ENCODE results near the gene NREP. TPM values are rescaled to one million over a fixed set of nuclear protein-coding genes. Genes with fewer than 3 reads are reported as not detected.

Gene NREP
- polyA plus RNA-seq, 3 donors: 16.6 to 23.6 (median 17.1) TPM

DNA sequence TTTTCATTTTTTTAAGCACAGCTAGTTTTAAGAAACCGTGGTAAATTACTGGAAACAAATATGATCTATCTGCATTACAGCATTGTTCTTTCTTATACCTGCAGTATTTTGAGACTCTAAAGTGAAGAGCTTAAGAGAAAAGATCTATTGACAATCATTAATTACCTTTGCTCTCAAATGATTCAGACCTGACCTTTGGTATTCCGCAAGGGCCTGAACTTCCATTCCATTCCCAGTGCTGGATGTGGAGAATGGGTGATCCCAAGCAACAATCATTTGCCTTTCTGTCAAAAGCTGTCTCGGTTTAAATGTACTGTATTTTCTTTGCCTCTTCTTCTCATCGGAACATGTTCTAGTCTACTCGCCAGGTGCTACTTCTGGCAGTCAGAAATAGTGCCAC, 18.9 kb downstream of the NREP start:
- Histone ChIP-seq H3K27ac (ENCODE audit: low read depth in 1 of 2, low read length in 2 of 2) (no peak overlapping the region), H3K4me2 (replicated peaks; ENCODE audit: extremely low read depth, low read length, poor library complexity, severe bottlenecking) (no peak overlapping the region), H3K79me2 (ENCODE audit: insufficient read depth, low read length) (no peaks in the 10 kb centered on the region), H3K4me3 (replicated peaks in 1 of 3; ENCODE audit: low read depth in 2 of 3, low read length in 3 of 3) (no peak overlapping the region), H3K36me3 (replicated peaks in 1 of 2; ENCODE audit: control insufficient read depth in 1 of 2, insufficient read depth in 2 of 2, low read length in 2 of 2) (peaks cover 2 to 29% of the 10 kb centered on the region in 2 donors), H4K20me1 (ENCODE audit: insufficient read depth, low read length) (no peaks in the 10 kb centered on the region), H3K9ac (ENCODE audit: insufficient read depth, low read length, poor library complexity, severe bottlenecking) (no peak overlapping the region), H3K27me3 (ENCODE audit: control insufficient read depth in 2 of 2, insufficient read depth in 2 of 2, low read length in 2 of 2) (no peaks in the 10 kb centered on the region), H3K9me3 (replicated peaks in 1 of 2; ENCODE audit: control insufficient read depth in 1 of 2, insufficient read depth in 1 of 2, low read length in 2 of 2) (no peaks in the 10 kb centered on the region), H2AFZ (ENCODE audit: insufficient read depth, low read depth, low read length, poor library complexity, severe bottlenecking) (no peak overlapping the region), H3K4me1 (ENCODE audit: control insufficient read depth in 1 of 2, insufficient read depth in 2 of 2, low read length in 2 of 2) (no peaks in the 10 kb centered on the region)
- Mint-ChIP-seq H3K4me3 (no peak overlapping the region), H3K27ac (peak overlapping the region in 1 of 7 donors; percentile 20), H3K36me3 (peaks cover 17 to 20% of the 10 kb centered on the region in 2 donors), H3K27me3 (ENCODE audit: low read depth in 3 of 3) (peaks cover 0 to under 1% (median 0%) of the 10 kb centered on the region in 3 donors), H3K4me1 (peaks cover 10% of the 10 kb centered on the region), H3K9me3 (no peaks in the 10 kb centered on the region)
- DNase-seq: no peak
- 100% methylated on average over 3 of the region's 5 CpGs for WGBS (ENCODE audit: insufficient coverage)
- intact Hi-C loops (cut with micrococcal nuclease): no loop called here
- TF ChIP-seq CTCF (IDR thresholded peaks at IDR 0.05): no peak

DNA sequence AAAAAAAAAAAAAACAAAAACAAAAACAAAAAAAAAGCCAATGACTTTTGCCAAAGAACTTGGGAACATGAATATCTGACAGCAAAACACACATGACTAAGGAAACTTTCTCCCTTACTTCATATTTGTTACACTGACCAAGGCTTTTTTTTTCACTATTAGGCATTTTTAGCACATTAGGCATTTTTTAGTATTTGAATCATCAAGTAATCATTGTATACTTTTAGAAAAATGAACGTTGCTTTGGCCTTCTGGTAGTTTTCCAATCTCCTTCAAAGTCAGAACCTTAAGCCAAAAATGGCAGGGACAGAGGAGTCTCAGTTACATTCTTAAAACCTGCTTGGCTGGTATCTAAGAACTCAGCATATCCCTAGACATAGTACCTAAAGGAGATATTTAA, 19.3 kb downstream of the NREP start:
- no peak overlapping the region for H3K4me2 ChIP-seq (replicated peaks; ENCODE audit: extremely low read depth, low read length, poor library complexity, severe bottlenecking)
- no peak overlapping the region for H2AFZ ChIP-seq (ENCODE audit: insufficient read depth, low read depth, low read length, poor library complexity, severe bottlenecking)
- no peaks in the 10 kb centered on the region for H3K9me3 ChIP-seq (replicated peaks in 1 of 2; ENCODE audit: control insufficient read depth in 1 of 2, insufficient read depth in 1 of 2, low read length in 2 of 2)
- H3K27me3 ChIP-seq (ENCODE audit: control insufficient read depth in 2 of 2, insufficient read depth in 2 of 2, low read length in 2 of 2): no peaks in the 10 kb centered on the region
- peaks cover 21 to 23% of the 10 kb centered on the region in 2 donors for H3K36me3 Mint-ChIP-seq
- H3K27me3 Mint-ChIP-seq (ENCODE audit: low read depth in 3 of 3): peaks cover 0 to 1% (median 0%) of the 10 kb centered on the region in 3 donors
- H3K4me3 Mint-ChIP-seq: no peak overlapping the region
- H3K27ac ChIP-seq (ENCODE audit: low read depth in 1 of 2, low read length in 2 of 2): no peak overlapping the region
- H3K79me2 ChIP-seq (ENCODE audit: insufficient read depth, low read length): no peaks in the 10 kb centered on the region
- peaks cover 9% of the 10 kb centered on the region for H3K4me1 Mint-ChIP-seq
- peaks cover 2 to 31% of the 10 kb centered on the region in 2 donors for H3K36me3 ChIP-seq (replicated peaks in 1 of 2; ENCODE audit: control insufficient read depth in 1 of 2, insufficient read depth in 2 of 2, low read length in 2 of 2)
- H3K4me1 ChIP-seq (ENCODE audit: control insufficient read depth in 1 of 2, insufficient read depth in 2 of 2, low read length in 2 of 2): no peaks in the 10 kb centered on the region
- no peaks in the 10 kb centered on the region for H3K9me3 Mint-ChIP-seq
- no peak for TF ChIP-seq CTCF (IDR thresholded peaks at IDR 0.05)
- intact Hi-C loops (cut with micrococcal nuclease): no loop called here
- WGBS (ENCODE audit: insufficient coverage): no CpG with 5 or more reads among the region's 1 CpG
- H3K9ac ChIP-seq (ENCODE audit: insufficient read depth, low read length, poor library complexity, severe bottlenecking): no peak overlapping the region
- peak overlapping the region in 1 of 7 donors; percentile 12 for H3K27ac Mint-ChIP-seq
- DNase-seq: no peak
- H3K4me3 ChIP-seq (replicated peaks in 1 of 3; ENCODE audit: low read depth in 2 of 3, low read length in 3 of 3): no peak overlapping the region
- no peaks in the 10 kb centered on the region for H4K20me1 ChIP-seq (ENCODE audit: insufficient read depth, low read length)

Data from CD14-positive monocyte (primary cell).